ENCODE measurements around the gene PDE11A. TPM values are rescaled to one million over a fixed set of nuclear protein-coding genes. Genes with fewer than 3 reads are reported as not detected.

Gene PDE11A
- total and polyA plus RNA-seq, 2 of the 13 experiments (the other 11 are each of a cell fraction or from before 2014, with no cell fraction given) = 1.2 to 1.7 TPM

- H3K27ac ChIP-seq (ENCODE audit: extremely low read length, insufficient read depth, low read length) = no peak overlapping the region
- H3K9me3 ChIP-seq (ENCODE audit: low read length) = no peaks in the 10 kb centered on the region
- no peak overlapping the region for H3K9ac ChIP-seq (ENCODE audit: insufficient read depth, low read depth, low read length)
- no peaks in the 10 kb centered on the region for H4K20me1 ChIP-seq (ENCODE audit: insufficient read depth, low read length)
- ChIA-PET POLR2A (no interaction called here), CTCF (ENCODE audit: low intra/inter-chr PET ratio, low total read pairs) (interaction anchor here (0.7 kb wide), 1 partner anchor 28 kb away, joined by 3 read pairs; no protein-coding TSS in a partner anchor)
- H3K4me1 ChIP-seq (ENCODE audit: insufficient read depth, low read length) = no peaks in the 10 kb centered on the region
- no peaks in the 10 kb centered on the region for H3K79me2 ChIP-seq (ENCODE audit: insufficient read depth, low read length)
- in situ Hi-C loops (cut with HindIII; ENCODE audit: extremely low pct_ligation_motif_present, low pct_unique_long_range_greater_than_20kb) (no loop called here), intact Hi-C loops (cut with micrococcal nuclease; ENCODE audit: unreplicated experiment) (no loop called here)
- no peak overlapping the region for H2AFZ ChIP-seq (ENCODE audit: low read length)
- WGBS (ENCODE audit: low lambda C conversion rate) = 12% methylated on average over 1 of the region's 1 CpG
- no TSS peak for BruUV-seq (replicated peaks)
- ATAC-seq (peak; percentile 98), DNase-seq (ENCODE audit: low spot score) (peak; percentile 27), FAIRE-seq (peak; percentile 67)
- H3K27me3 ChIP-seq (ENCODE audit: control insufficient read depth in 1 of 2, insufficient read depth in 2 of 2, low read length in 2 of 2) = no peaks in the 10 kb centered on the region
- no peak overlapping the region for H3K4me3 ChIP-seq (replicated peaks in 1 of 3; ENCODE audit: insufficient read depth in 1 of 3, low read depth in 2 of 3, low read length in 3 of 3)
- no peak overlapping the region for H3K4me2 ChIP-seq (ENCODE audit: low read depth, low read length)
- H3K36me3 ChIP-seq (replicated peaks in 1 of 2; ENCODE audit: control insufficient read depth in 1 of 2, insufficient read depth in 2 of 2, low read length in 2 of 2) = no peaks in the 10 kb centered on the region
- no peak for TF ChIP-seq TFDP1 (CRISPR knock-in tag; IDR thresholded peaks at IDR 0.05; ENCODE audit: borderline replicate concordance)
- TF ChIP-seq YEATS4 (CRISPR knock-in tag; IDR thresholded peaks at IDR 0.05; ENCODE audit: borderline replicate concordance) = no peak
- TF ChIP-seq ZNF160 (CRISPR knock-in tag; IDR thresholded peaks at IDR 0.05) = no peak
- TF ChIP-seq MEIS1 (CRISPR knock-in tag; IDR thresholded peaks at IDR 0.05; ENCODE audit: borderline replicate concordance) = no peak
- TF ChIP-seq JARID2 (CRISPR knock-in tag; IDR thresholded peaks at IDR 0.05; ENCODE audit: insufficient replicate concordance) = no peak
- no peak for TF ChIP-seq HNF4G (IDR thresholded peaks at IDR 0.05; ENCODE audit: borderline replicate concordance, low read depth, low read length)
- TF ChIP-seq HNF4G (CRISPR knock-in tag; IDR thresholded peaks at IDR 0.05; ENCODE audit: borderline replicate concordance, low read depth) = no peak
- TF ChIP-seq CTCF (CRISPR knock-in tag; IDR thresholded peaks at IDR 0.05) = peak; percentile 66
- no peak for TF ChIP-seq MAF1 (CRISPR knock-in tag; IDR thresholded peaks at IDR 0.05; ENCODE audit: borderline replicate concordance)
- no peak for TF ChIP-seq IKZF4 (CRISPR knock-in tag; IDR thresholded peaks at IDR 0.05; ENCODE audit: borderline replicate concordance, low read depth, not compliant biosample characterization)
- no peak for TF ChIP-seq KDM5A (IDR thresholded peaks at IDR 0.05; ENCODE audit: borderline replicate concordance, low read length)
- TF ChIP-seq SMC3 (IDR thresholded peaks at IDR 0.05; ENCODE audit: low read length) = peak; percentile 35; the same call in 1 of the 2 replicates
- TF ChIP-seq SMAD1 (CRISPR knock-in tag; IDR thresholded peaks at IDR 0.05; ENCODE audit: borderline replicate concordance, low read depth) = no peak
- TF ChIP-seq CREBL2 (CRISPR knock-in tag; IDR thresholded peaks at IDR 0.05; ENCODE audit: borderline replicate concordance) = no peak
- TF ChIP-seq ZNF652 (CRISPR knock-in tag; IDR thresholded peaks at IDR 0.05; ENCODE audit: borderline replicate concordance, low read depth) = peak; percentile 37; the same call in 1 of the 2 replicates
- TF ChIP-seq ZMYM3 (CRISPR knock-in tag; IDR thresholded peaks at IDR 0.05) = no peak
- no peak for TF ChIP-seq ZFP36L1 (CRISPR knock-in tag; IDR thresholded peaks at IDR 0.05)
- TF ChIP-seq WIZ (CRISPR knock-in tag; IDR thresholded peaks at IDR 0.05) = no peak
- peak in 1 of 2 experiments; percentile 34; a peak in 1 of 4 replicates for TF ChIP-seq HMGXB4 (CRISPR knock-in tag; IDR thresholded peaks at IDR 0.05; ENCODE audit: borderline replicate concordance in 1 of 2, low read depth in 1 of 2)
- no peak for TF ChIP-seq ZNF703 (CRISPR knock-in tag; IDR thresholded peaks at IDR 0.05; ENCODE audit: borderline replicate concordance)
Observed at GRCh38 chr2:177799531-177799930, 273.0 kb downstream of the PDE11A start.
